GM04503 (cell line): ENCODE data around the gene PTPRG.

Source experiments
- DNase-seq: peaks from one replicate; pipeline ENCODE4 v3.0.0-alpha.2; 2012; ENCODE audit warnings: low read depth

The PTPRG gene

DNA sequence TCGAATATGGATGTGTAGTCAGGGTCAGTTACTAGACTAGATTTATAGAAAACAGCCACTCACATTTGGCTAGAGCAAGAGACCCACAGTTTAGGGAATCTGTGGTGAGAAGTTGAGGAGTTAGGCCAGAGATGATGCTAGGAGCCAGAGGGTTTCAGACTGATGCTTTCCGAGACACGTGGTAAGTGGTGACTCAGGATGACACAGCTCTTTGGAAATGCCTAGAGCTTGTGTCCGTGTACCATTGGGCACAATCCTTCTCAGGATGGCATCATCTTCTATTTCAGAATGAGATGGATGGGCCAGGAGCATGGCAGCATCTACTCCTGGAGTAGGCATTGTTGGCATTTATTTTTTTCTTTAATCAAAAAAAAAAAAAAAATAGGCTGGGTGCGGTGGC lies 28.5 kb downstream of the PTPRG start:
- no peak for DNase-seq

DNA sequence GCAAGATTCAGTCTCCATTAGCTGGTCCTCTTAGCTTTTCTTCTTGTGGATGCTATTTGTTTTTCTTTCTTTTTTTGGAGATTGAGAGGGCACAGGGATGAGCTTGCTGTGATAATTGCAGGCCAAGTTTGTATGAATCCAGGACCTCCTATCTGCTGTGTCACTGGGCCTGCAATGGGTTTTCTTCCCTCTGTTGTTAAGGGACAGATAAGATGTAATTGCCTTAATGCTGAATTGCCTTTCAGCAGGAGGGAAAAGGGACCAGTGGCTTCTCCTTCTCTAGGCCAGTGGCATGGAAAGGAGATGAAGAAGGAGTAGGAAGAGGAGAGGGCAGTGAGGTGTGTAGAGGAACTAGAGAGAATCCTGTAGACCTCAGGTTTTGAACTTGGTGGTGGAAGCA lies 29.9 kb downstream of the PTPRG start:
- no peak for DNase-seq

DNA sequence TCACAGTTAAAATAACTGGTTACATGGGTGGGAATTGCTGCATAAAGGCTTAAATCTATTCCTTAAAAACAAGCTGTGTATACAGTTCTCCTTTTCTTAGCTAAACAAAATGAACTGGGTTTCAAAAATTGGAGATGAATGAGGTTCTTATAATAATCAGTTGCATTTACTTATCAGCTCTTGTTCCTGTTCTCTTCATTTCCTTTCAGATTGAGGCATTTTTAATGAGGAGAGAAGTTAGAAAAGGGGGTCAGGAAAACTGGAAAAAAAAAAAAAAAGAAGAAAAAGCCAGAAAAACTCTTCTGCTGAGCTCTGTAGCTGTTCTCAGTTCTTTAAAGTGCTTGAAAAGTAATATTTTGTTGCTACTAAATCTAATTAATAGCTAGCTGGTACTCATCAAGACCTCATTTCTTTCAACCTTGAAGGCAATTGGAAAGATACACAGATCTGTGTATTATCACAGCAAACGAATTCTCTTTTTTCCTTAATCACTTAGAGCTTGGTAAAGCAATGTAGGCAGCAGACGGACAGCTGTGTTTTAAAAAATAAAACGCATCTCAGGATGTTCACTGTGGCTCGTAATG lies 32.2 kb downstream of the PTPRG start:
- DNase-seq: no peak

DNA sequence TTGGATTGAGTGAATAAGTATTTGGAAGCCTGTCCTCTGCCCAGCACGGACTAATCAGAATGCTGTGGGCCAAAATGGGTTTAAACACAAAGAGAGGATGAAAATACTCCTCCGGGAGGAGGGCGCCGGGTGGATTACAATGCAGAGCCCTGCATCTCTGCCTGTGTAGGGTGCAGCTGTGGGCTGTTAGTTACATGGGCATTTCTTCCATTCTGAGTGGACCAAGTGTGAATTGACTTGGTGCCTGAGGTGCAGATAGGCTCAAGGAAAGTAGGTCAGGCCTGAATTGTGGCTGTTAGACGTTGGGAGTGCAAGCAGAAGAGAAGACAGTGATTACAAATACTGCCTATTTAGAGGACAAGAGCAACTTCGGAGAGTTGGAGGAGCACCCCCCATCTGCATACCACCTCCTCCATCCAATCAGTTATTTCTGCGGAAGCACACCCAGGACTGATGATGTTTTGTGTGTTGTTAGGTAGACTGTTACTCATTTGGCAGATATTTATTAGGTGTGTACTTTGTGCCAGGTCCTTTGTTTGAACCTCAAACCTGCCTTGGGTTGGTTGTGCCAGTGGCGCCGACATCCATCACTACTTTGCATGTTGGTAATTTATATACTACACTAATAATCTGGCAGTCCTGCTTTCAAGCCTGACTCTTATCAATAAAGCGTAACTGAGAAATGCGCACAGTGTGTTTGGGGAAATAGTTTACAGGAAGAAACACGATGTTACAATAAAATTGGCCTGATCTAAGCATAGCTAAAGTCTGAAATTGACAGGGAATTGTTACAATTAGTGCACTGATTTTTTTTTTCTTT lies 33.0 kb downstream of the PTPRG start:
- DNase-seq: no peak

DNA sequence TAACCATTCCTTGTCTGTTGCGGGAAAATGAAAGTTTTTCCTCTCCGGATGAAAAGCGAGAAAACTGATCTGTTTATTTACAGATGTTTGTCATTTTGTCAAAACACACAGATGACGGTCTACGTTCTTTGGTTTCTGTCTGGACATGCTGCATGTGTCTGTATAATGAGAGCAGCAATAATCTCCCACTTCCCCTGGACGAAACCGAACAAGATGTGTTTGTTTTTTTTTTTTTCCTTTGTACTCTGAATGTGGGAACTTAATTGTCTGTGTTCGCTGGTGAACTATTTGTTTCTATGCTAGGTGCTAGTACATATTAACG lies 33.6 kb downstream of the PTPRG start:
- DNase-seq: no peak

DNA sequence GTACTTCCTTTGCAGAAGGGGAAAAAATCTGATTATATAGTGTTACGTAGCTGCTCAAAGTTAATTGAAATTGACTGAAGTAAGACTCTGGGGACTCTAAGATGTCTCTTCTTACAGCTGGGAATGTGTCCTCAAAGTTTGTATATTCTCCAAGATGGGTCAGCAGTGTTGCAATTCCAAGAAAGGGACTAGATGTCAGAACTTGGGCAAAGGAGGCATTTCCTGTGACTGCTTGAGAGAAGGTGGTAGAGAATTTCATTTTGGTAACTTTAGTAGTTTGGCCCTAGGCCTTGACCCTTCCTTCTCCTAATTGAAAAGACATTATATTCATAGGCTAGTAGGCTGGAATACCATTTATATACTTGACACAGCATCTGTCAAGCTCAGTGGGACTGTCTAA lies 33.9 kb downstream of the PTPRG start:
- DNase-seq: no peak

DNA sequence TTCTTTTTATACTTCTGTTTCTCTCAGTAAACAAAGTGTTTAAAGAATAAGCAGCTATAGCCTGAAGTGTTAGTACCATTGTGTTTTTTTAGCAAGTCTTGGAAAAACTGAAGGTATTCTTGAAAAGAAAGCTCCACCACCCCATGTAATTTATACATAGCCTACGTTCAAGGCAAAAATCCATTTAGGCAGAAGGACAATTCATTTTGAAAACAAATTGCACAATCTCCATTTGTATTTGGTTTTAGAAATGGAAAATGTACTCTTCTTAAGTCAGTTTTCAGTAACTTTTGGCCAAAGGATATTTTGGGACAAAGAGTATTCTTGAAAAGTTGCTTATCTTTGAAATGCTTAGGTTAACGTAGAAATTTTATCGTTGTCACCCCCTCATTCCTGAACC lies 34.5 kb downstream of the PTPRG start:
- no peak for DNase-seq

DNA sequence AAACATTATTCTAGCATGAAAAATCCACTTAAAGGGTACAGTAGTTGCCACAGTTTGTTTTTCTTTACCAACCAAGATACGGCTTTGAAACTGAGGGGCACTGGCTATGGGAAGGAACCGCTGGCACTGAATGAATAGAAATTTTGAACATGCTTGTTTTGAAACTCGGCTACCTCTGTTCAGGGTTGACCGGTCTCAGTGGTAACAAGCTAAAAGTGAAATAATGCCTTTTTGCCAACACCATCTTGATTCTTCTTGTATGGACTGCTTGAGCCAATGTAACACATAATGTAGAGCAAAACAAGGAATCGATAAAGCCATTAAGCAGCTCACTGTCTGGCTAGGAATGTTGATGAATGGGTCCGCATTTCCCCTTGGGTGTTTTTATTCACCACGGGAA lies 36.5 kb downstream of the PTPRG start:
- no peak for DNase-seq

DNA sequence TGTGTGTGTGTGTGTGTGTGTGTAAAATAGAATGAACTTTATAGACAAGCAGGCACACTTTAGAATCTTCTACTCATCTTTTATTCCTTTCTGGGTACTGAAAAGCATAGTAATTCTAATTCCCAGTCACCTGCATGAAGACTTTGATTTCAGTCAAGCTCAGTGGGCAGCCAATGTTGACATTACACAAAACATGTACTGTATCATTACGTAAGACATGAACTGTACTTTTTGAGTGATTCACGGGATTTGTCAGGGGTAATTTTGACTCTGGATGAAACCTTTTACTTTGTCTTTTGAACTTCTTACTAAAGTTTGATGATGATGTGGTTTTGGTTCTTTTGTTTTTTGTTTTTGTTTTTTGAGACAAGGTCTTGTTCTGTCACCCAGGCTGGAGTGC lies 38.8 kb downstream of the PTPRG start:
- DNase-seq: no peak

DNA sequence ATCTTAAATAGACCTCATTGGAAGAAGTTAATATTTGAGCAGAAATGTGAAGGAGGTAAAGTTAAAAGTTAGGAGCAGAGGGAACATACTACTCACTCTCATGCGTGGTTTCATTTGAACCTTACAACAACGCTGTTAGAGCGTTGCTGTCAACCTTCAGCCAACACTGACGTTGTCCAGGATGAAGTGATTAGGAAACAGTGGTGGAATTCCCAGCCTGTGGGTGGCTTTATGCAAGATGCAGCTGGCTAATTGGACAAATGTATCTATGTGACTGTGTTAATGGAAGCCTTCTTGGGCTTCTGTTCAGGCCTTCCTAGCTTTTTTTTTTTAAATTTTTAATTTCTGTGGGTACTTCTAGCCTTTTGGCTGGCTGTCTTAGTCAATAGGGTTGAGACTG lies 40.5 kb downstream of the PTPRG start:
- DNase-seq: no peak

DNA sequence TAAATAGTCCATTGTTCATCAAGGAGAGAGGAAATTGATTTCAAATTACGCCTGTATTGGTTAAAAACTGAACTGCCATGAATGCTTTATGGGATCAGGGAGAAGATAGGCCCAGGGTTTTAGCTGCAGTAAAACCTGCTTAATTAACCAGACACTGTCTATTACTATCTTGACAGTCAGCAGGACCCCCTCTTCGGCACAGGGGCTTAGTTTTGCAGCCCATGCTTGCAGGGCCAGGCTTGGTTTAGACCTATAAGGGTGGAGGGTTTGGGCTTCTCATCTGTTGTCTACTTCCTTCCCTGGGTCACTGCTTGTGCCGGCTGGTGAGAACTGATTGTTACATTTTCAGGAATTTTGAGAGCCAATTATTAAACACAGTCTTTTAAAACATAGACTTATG lies 41.1 kb downstream of the PTPRG start:
- no peak for DNase-seq

DNA sequence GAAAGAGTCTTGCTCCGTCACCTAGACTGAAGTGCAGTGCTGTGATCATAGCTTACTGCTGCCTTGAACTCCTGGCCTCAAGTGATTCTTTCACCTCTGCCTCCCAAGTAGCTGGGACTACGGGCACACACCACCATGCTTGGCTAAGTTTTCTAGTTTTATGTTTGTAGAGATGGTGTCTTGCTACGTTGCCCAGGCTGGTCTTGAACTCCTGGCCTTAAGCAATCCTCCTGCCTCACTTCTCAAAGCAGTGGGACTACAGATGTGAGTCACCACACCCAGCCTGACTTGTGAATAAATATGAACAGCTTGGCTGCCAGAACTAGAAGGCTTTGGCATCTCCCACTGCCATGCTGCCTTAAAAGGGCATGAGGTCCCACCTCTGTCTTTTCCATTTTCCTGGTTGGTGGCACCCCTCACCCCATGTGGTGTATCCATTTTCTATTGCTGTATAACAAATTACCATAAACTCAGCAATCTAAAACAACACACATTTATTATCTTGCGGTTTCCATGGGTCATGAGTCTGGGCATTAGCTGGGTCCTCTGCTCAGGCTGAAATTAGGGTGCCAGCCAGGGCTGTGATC lies 44.3 kb downstream of the PTPRG start:
- DNase-seq: no peak

DNA sequence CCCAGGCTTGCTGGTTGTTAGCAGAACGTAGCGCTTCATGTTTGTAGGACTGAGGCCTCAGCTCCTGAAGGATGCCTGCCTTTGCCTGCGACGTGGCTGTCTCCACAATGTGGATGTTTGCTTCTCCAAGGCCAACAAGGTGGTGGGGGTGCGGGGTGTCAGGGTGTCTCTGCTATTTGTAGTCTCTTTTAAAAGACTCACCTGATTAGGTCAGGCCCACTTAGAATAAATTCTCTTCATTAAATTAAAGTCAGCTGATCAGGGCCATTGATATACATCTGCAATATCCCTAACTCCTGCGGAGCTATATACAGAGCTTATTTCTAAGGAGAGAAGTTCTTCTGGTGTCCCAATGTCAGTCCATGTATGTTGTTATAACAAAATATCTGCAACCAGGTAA lies 44.8 kb downstream of the PTPRG start:
- DNase-seq: no peak

DNA sequence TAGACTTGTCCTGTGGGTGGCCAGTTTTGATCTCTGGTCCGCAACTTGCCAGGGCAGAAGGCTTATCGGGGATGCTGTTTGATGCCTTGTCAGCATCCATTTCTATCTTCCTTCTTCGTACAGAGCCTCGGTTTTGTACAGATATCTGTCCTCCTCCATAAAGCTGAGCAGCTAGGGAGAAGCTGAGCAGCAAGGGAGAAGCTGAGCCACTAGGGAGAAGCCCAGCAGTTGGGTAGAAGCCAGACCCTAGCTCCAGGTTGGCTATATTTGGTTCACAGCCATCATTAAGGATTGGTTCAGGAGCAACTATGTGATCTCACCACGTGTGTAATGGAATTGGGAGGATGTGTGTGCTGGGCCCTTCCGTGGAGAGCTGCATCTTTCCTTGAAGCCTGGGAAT lies 46.7 kb downstream of the PTPRG start:
- no peak for DNase-seq

DNA sequence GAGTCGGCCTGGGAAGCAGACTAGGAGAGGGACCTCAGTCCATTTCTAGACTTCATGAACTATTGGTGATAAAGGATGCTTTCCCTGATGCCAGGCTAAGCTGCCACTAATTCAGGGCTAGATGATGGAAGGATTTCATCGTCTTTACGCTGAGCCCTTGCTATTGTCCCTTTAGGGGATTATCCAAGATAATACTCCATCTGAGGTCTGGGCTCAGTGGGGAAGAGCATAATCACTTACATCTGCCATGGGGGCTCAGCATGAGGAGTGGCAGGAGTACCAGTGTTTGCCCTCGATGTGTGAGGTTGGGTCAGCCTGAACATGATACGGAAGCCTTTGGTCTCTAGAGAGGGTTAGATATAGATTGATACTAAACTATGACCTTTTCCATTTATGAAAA lies 47.3 kb downstream of the PTPRG start:
- DNase-seq: no peak

DNA sequence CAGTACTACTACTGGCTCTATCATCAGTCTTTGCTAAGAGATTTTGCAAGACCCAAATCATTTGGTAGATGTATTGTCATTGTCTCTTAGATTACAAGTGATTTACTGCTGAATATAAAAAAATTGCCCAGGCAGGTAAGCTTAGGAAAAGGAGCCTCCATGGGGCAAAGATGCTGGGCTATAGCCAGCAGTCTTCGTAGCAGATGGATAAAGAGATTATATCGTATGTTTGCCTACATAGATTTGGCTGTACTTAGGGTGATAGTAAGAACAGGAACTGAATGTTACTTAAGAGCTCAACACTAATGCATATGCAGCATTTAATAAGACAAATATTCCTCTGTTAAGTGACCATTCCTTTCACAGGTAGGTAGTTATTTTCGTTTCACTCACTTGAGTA lies 48.9 kb downstream of the PTPRG start:
- no peak for DNase-seq

DNA sequence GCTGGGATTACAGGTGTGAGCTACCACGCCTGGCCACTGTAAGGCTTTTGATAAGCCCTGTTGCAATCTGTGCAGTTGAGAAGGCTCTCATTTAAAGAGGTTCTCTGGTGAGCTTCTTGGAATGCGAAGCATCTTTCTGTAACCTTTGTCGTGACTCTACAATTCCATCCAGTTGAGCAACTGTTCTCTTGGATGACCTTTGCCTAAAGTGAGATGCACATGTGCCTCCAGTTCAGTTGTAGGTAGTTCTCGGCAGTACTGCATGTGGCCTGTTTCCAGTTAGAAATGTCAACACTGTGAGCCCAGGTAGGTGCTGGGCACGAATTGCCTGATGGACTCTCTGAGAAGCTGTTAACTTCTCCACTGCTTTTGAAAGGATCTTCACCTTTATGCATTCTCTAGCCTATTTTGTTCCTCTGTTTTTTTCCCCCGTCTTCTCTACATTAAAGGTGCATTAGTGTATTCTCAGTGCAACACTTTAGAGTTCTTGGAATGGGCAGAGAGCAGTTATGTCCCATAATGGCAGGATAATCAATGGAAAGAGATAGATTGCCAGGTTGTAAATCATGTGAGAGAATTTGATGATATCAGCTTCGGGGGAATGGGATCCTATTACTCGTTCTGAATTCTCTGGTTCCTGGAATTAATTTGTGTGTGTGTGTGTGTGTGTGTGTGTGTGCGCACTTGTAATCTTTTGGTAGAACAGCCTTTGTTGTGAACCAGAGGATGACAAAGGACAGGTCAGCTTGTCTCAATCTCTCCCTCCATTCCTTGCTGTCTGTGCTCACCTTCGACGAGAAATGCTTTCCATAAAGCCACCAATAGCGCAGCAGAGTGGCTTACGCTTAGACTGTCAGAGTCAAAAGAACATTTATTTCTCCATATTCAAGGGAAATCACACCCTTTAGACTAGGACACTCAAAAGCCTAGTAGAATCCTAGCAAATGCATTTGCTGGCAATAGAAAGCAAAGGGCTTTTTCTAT lies 51.1 kb downstream of the PTPRG start:
- DNase-seq: no peak

DNA sequence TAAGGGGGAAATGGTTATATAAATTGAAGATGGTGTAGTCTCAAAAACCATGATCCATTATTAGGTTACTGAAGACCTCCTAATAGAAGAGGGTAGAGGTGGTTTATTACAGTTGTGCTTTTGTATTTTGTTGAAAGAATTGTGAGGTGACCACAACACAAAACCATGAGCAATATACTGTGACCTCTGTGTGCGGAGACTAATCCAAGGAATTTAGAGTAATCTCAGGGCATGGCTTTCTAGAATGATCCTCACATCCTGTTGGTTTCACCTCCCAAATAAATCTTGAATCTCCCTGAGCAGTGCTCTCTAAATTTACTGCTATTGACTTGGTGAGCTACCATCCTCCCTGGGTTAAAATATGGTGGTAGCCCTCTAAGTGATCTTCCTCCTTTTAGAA lies 52.3 kb downstream of the PTPRG start:
- DNase-seq: no peak

DNA sequence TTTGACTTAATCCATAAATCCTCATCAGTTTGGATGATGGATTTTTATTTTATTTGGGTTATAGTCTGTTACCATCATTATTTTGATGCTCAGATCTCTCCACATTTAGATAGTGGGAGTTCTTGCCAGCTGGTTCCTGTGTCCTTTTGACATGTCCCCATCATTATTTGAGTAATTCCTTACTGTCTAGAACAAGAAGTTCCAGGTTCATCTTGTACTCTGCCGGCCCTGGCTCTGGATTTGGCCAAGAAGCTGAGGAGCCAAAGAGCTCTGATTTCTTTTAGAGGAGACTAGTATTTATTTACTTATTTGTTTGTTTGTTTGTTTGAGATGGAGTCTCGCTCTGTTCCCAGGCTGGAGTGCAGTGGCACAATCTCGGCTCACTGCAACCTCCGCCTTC lies 54.3 kb downstream of the PTPRG start:
- no peak for DNase-seq

DNA sequence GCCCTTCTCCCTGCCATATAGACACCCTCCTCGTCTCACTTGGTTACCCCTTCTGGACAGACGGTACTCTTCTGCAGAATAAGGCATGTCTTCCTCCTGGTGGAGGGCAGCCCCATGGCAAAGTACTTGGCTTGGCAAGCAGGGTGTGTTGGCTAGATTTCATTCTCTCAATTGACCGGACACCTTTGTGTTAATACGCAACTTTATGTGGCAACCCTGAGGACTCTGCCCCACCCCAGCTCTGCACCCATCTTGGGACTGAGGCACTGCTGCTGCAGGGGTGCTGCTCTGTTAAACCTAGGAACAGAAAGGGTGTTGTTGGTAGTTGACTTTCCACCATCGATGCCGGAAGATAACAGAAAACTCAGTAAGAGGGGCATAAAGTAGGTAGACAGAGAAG lies 55.2 kb downstream of the PTPRG start:
- no peak for DNase-seq

DNA sequence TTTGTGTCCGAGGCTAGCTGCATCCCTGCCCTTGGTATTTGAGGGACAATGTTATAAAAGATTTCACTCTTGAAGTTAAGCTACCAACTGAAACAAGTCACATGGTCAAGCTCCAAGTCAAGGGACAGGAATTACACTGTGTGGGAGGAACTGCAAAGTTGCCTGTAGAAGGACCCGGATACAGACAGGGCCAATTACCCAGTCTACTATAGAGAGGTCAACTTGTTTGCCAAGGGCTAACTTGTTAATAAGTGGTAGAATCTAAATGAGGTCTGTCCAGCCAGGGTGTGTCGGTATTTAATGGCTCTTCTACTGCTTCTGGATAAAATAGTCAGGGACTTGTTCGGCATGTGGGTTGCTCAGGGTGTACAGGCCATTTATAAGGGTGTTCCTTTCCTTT lies 55.7 kb downstream of the PTPRG start:
- no peak for DNase-seq

DNA sequence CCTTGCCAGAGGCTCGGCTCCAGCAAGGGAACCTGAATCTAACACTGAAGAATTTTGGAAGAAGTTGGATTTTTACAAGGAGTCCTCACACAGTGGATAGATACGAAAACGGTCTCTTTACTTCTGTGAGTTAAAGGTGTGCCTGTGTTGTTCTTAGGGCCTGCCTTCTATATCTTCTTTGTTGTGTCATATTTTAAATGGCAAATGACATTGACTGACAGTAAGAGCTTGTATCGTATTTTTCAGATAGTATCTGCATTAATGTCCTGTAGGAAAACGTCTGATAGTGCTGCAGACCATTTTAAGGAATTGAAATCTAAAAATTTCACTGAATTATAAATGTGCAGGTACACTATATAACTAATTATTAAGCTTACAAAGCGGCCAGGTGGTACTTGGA lies 56.3 kb downstream of the PTPRG start:
- DNase-seq: no peak

DNA sequence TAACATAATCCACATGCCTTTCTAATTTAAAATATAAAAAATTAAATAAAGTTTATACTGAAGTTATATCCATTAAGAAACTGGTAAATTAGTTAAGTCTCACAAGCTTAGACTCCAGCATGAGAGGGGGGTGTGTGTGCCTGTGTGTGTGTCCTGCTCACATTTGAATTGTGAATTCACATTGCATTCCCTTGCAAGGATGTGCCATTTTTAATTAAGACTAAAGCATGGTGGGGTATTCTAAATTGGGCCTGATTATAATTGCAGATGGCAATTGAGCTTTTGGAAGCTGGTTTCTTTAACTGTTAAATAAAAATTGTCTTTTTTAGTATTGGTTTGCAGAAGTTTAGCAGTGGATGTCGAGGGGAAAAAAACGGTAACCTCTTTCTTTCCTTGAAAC lies 56.9 kb downstream of the PTPRG start:
- DNase-seq: no peak
